ENCODE measurements around the gene ZNF655. TPM values are rescaled to one million over a fixed set of nuclear protein-coding genes. Genes with fewer than 3 reads are reported as not detected.

ZNF655 gene
- total RNA-seq, 1 experiment from 2014 or later, result 21.1 TPM

- no TSS peak for BruUV-seq (replicated peaks)
- intact Hi-C loops (cut with micrococcal nuclease; ENCODE audit: unreplicated experiment), result loop anchor here (1.0 to 10.0 kb wide), 2 partner anchors 59 to 90 kb away; partner anchors contain the start of gene ZSCAN25
- no peaks in the 10 kb centered on the region for H3K27me3 Mint-ChIP-seq (ENCODE audit: insufficient read depth, unreplicated experiment)
- TF ChIP-seq, protein P1, sequence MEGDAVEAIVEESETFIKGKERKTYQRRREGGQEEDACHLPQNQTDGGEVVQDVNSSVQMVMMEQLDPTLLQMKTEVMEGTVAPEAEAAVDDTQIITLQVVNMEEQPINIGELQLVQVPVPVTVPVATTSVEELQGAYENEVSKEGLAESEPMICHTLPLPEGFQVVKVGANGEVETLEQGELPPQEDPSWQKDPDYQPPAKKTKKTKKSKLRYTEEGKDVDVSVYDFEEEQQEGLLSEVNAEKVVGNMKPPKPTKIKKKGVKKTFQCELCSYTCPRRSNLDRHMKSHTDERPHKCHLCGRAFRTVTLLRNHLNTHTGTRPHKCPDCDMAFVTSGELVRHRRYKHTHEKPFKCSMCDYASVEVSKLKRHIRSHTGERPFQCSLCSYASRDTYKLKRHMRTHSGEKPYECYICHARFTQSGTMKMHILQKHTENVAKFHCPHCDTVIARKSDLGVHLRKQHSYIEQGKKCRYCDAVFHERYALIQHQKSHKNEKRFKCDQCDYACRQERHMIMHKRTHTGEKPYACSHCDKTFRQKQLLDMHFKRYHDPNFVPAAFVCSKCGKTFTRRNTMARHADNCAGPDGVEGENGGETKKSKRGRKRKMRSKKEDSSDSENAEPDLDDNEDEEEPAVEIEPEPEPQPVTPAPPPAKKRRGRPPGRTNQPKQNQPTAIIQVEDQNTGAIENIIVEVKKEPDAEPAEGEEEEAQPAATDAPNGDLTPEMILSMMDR (IDR thresholded peaks at IDR 0.05; ENCODE audit: insufficient read depth in 1 of 2, low read depth in 1 of 2, low read length in 1 of 2, severe bottlenecking in 1 of 2, unreplicated experiment in 1 of 2), result peak; percentile 29 to 54
- no peaks in the 10 kb centered on the region for H3K27me3 ChIP-seq (replicated peaks; ENCODE audit: control insufficient read depth, insufficient read depth, low read length)
- peaks cover 10% of the 10 kb centered on the region for H3K9me3 Mint-ChIP-seq (ENCODE audit: unreplicated experiment)
- ChIA-PET POLR2A (interaction anchor here (1.0 kb wide), 1 partner anchor 91 kb away, joined by 4 read pairs; the partner anchor contains the start of gene ZSCAN25), CTCF (interaction anchor here (0.6 to 1.2 kb wide), 13 partner anchors 9 to 393 kb away, joined by 3 to 9 read pairs (median 3); partner anchors contain the start of genes TRIM4, ZNF655 and ZSCAN25)
- peaks cover 6% of the 10 kb centered on the region for H3K36me3 ChIP-seq (ENCODE audit: control insufficient read depth, insufficient read depth, low read length)
- H3K27ac Mint-ChIP-seq (ENCODE audit: unreplicated experiment), result no peak overlapping the region
- no peaks in the 10 kb centered on the region for H3K4me1 ChIP-seq
- peak in 1 of 2 experiments; percentile 47 for DNase-seq
- H3K4me1 Mint-ChIP-seq (ENCODE audit: low read depth, unreplicated experiment), result no peaks in the 10 kb centered on the region
- H3K4me3 ChIP-seq (ENCODE audit: low read depth, low read length), result no peak overlapping the region
- H3K9me3 ChIP-seq, result peaks cover 10% of the 10 kb centered on the region
- H3K4me3 Mint-ChIP-seq (ENCODE audit: unreplicated experiment), result no peak overlapping the region
- H3K36me3 Mint-ChIP-seq (ENCODE audit: insufficient read depth, unreplicated experiment), result peaks cover 69% of the 10 kb centered on the region
These were observed 32.6 kb upstream of the ZNF655 start for GRCh38 chr7:99525713-99526440.

DNA sequence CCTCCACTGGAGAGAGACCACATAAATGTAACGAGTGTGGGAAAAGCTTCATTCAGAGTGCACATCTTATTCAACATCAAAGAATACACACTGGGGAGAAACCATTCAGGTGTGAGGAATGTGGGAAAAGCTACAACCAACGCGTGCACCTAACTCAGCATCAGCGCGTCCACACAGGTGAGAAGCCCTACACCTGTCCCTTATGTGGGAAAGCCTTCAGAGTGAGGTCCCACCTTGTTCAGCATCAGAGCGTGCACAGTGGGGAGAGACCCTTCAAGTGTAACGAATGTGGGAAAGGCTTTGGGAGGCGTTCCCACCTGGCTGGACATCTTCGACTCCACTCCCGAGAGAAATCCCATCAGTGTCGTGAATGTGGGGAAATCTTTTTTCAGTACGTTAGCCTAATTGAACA, 27.1 kb upstream of the ZNF655 start:
- H3K27ac Mint-ChIP-seq (ENCODE audit: unreplicated experiment), result no peak overlapping the region
- POLR2A ChIA-PET, result no interaction called here
- intact Hi-C loops (cut with micrococcal nuclease; ENCODE audit: unreplicated experiment), result no loop called here

GRCh38 chr7:99535667-99536066, 22.8 kb upstream of the ZNF655 start:
- POLR2A ChIA-PET, result no interaction called here
- no peak for DNase-seq
- Histone ChIP-seq H3K36me3 (ENCODE audit: control insufficient read depth, insufficient read depth, low read length) (peaks cover 4% of the 10 kb centered on the region), H3K4me3 (ENCODE audit: low read depth, low read length) (no peak overlapping the region), H3K27me3 (replicated peaks; ENCODE audit: control insufficient read depth, insufficient read depth, low read length) (no peaks in the 10 kb centered on the region), H3K4me1 (no peaks in the 10 kb centered on the region), H3K9me3 (peaks cover 23% of the 10 kb centered on the region)
- Mint-ChIP-seq H3K36me3 (ENCODE audit: insufficient read depth, unreplicated experiment) (peaks cover 34% of the 10 kb centered on the region), H3K4me3 (ENCODE audit: unreplicated experiment) (no peak overlapping the region), H3K9me3 (ENCODE audit: unreplicated experiment) (peaks cover 26% of the 10 kb centered on the region), H3K4me1 (ENCODE audit: low read depth, unreplicated experiment) (no peaks in the 10 kb centered on the region), H3K27me3 (ENCODE audit: insufficient read depth, unreplicated experiment) (no peaks in the 10 kb centered on the region), H3K27ac (ENCODE audit: unreplicated experiment) (no peak overlapping the region)
- CTCF ChIA-PET, result no interaction called here
- TF ChIP-seq, protein P1 (IDR thresholded peaks at IDR 0.05; ENCODE audit: insufficient read depth in 1 of 2, low read depth in 1 of 2, low read length in 1 of 2, severe bottlenecking in 1 of 2, unreplicated experiment in 1 of 2), result no peak
- no TSS peak for BruUV-seq (replicated peaks)
- intact Hi-C loops (cut with micrococcal nuclease; ENCODE audit: unreplicated experiment), result no loop called here

More for the DNA sequence above, 27.1 kb upstream of the ZNF655 start:
- Mint-ChIP-seq H3K27me3 (ENCODE audit: insufficient read depth, unreplicated experiment) (no peaks in the 10 kb centered on the region), H3K9me3 (ENCODE audit: unreplicated experiment) (peaks cover 31% of the 10 kb centered on the region), H3K4me3 (ENCODE audit: unreplicated experiment) (no peak overlapping the region), H3K36me3 (ENCODE audit: insufficient read depth, unreplicated experiment) (peaks cover 71% of the 10 kb centered on the region), H3K4me1 (ENCODE audit: low read depth, unreplicated experiment) (no peaks in the 10 kb centered on the region)
- Histone ChIP-seq H3K4me3 (ENCODE audit: low read depth, low read length) (no peak overlapping the region), H3K9me3 (peaks cover 24% of the 10 kb centered on the region), H3K36me3 (ENCODE audit: control insufficient read depth, insufficient read depth, low read length) (peaks cover 11% of the 10 kb centered on the region), H3K27me3 (replicated peaks; ENCODE audit: control insufficient read depth, insufficient read depth, low read length) (no peaks in the 10 kb centered on the region), H3K4me1 (no peaks in the 10 kb centered on the region)
- TF ChIP-seq, protein P1 (IDR thresholded peaks at IDR 0.05; ENCODE audit: insufficient read depth in 1 of 2, low read depth in 1 of 2, low read length in 1 of 2, severe bottlenecking in 1 of 2, unreplicated experiment in 1 of 2), result no peak
- CTCF ChIA-PET, result no interaction called here
- DNase-seq, result no peak
- no TSS peak for BruUV-seq (replicated peaks)

Data from Caco-2 (cell line).